Endothelial cell of umbilical vein (primary cell): Measurements from ENCODE around the gene KLHL42. TPM values are rescaled to one million over a fixed set of nuclear protein-coding genes. Genes with fewer than 3 reads are reported as not detected.

Source experiments
- BruUV-seq: library from RNA; stranded (reverse); fragments of 400-500 nt; replicated peaks from 2 replicates; lab custom pipeline; 2021; lab: Mats Ljungman, UMichigan
- CTCF ChIA-PET: fragments of 300-600, 350-600 bp; sonication (Branson Sonifier 250); formaldehyde crosslinking; loops from one replicate; lab custom pipeline; 2021; ENCODE audit warnings: antibody characterized with exemption, inconsistent platforms; lab: Charles Lee
- POLR2A ChIA-PET: fragments of 300-600, 350-600 bp; sonication (Branson Sonifier 250); formaldehyde crosslinking; loops from one replicate; lab custom pipeline; 2021; ENCODE audit warnings: antibody characterized with exemption, inconsistent platforms; lab: Charles Lee
- DNase-seq: peaks from one replicate; pipeline ENCODE4 v3.0.0-alpha.2; 2011; ENCODE audit warnings: low read depth, low spot score
- FAIRE-seq: peaks from 2 replicates; lab custom pipeline; 2011; peaks lifted over from hg19 to GRCh38; lab: Jason Lieb, UNC
- H2AFZ ChIP-seq: 2 replicates; pipeline ENCODE4 v1.6.0; 2012; ENCODE audit warnings: low read depth, low read length, control low read depth, inconsistent platforms
- H3K27ac ChIP-seq: 2 replicates; pipeline ENCODE4 v1.5.1; 2011; ENCODE audit warnings: low read depth, mild to moderate bottlenecking, control low read depth, low read length, moderate library complexity; ENCODE audit not compliant: insufficient read depth
- H3K27me3 ChIP-seq, 2 experiments: 2 replicates each; pipeline versions ENCODE4 v1.6.0 to v1.6.1; 2011; ENCODE audit warnings: low read length in 2 of 2, mixed read lengths in 1 of 2; ENCODE audit not compliant: control insufficient read depth in 2 of 2, insufficient read depth in 2 of 2
- H3K36me3 ChIP-seq, 2 experiments: 2 replicates in 1 of 2; 3 replicates in 1 of 2; pipeline ENCODE4 v1.5.1; 2011; ENCODE audit warnings: low read length in 2 of 2, mild to moderate bottlenecking in 1 of 2, moderate library complexity in 1 of 2; ENCODE audit not compliant: control insufficient read depth in 2 of 2, insufficient read depth in 2 of 2; ENCODE audit errors: extremely low read depth in 1 of 2
- H3K4me1 ChIP-seq: 3 replicates; pipeline ENCODE4 v1.5.1; 2011; ENCODE audit warnings: mild to moderate bottlenecking, low read length; ENCODE audit not compliant: control insufficient read depth, insufficient read depth; ENCODE audit errors: extremely low read depth
- H3K4me2 ChIP-seq: 2 replicates; pipeline ENCODE4 v1.6.1; 2011; ENCODE audit warnings: low read length, control low read depth, mixed read lengths; ENCODE audit not compliant: insufficient read depth
- H3K4me3 ChIP-seq, 3 experiments: fragments of 200-600 bp in 1 of 3; sonication (generic), shearing (Covaris generic) in 1 of 3; replicated peaks in 1 of 3; 2 replicates each; pipeline ENCODE4 v1.5.1; 2011 to 2016; ENCODE audit warnings: control low read depth in 3 of 3, low read length in 3 of 3, mild to moderate bottlenecking in 2 of 3, inconsistent platforms in 1 of 3, low read depth in 1 of 3, moderate library complexity in 1 of 3; ENCODE audit not compliant: insufficient read depth in 1 of 3
- H3K79me2 ChIP-seq: 2 replicates; pipeline ENCODE4 v1.6.0; 2012; ENCODE audit warnings: low read length, inconsistent platforms; ENCODE audit not compliant: control insufficient read depth, insufficient read depth
- H3K9ac ChIP-seq: replicated peaks from 2 replicates; pipeline ENCODE3; 2011; ENCODE audit warnings: low read length, control low read depth; ENCODE audit not compliant: insufficient read depth; ENCODE audit errors: extremely low read depth
- H3K9me1 ChIP-seq: replicated peaks from 3 replicates; pipeline ENCODE4 v1.6.0; 2011; ENCODE audit warnings: mild to moderate bottlenecking, low read length; ENCODE audit not compliant: control insufficient read depth, insufficient read depth; ENCODE audit errors: extremely low read depth
- H3K9me3 ChIP-seq: replicated peaks from 2 replicates; pipeline ENCODE4 v1.5.1; 2012; ENCODE audit warnings: low read length, inconsistent platforms; ENCODE audit not compliant: control insufficient read depth, insufficient read depth
- H4K20me1 ChIP-seq: replicated peaks from 2 replicates; pipeline ENCODE3; 2011; ENCODE audit warnings: mild to moderate bottlenecking, low read length; ENCODE audit not compliant: control insufficient read depth, insufficient read depth; ENCODE audit errors: extremely low read depth
- EZH2 ChIP-seq: IDR thresholded peaks from 2 replicates; pipeline ENCODE4 v1.6.1; 2012; ENCODE audit warnings: borderline replicate concordance, low read depth, mild to moderate bottlenecking, moderate library complexity, low read length, inconsistent platforms; ENCODE audit not compliant: severe bottlenecking
- FOS ChIP-seq: IDR thresholded peaks from 2 replicates; pipeline ENCODE4 v1.6.1; 2011; ENCODE audit warnings: mild to moderate bottlenecking, low read length, moderate library complexity, borderline replicate concordance; ENCODE audit not compliant: insufficient read depth
- GATA2 ChIP-seq: IDR thresholded peaks from 2 replicates; pipeline ENCODE4 v1.7.0; 2011; ENCODE audit warnings: low read depth, mild to moderate bottlenecking, moderate library complexity, mixed read lengths, low read length; ENCODE audit not compliant: insufficient read length, insufficient read depth
- JUN ChIP-seq: IDR thresholded peaks from 2 replicates; pipeline ENCODE4 v1.6.1; 2011; ENCODE audit warnings: borderline replicate concordance, low read depth; ENCODE audit not compliant: insufficient read length, insufficient read depth
- MYC ChIP-seq: IDR thresholded peaks from one replicate; pipeline ENCODE4 v1.6.1; 2011; ENCODE audit warnings: mild to moderate bottlenecking, low read depth, low read length
- POLR2A ChIP-seq: IDR thresholded peaks from 2 replicates; pipeline ENCODE4 v1.6.1; 2012; ENCODE audit warnings: low read depth, mild to moderate bottlenecking, control low read depth, low read length
- POLR2AphosphoS5 ChIP-seq: IDR thresholded peaks from 2 replicates; pipeline ENCODE4 v1.6.1; 2012; ENCODE audit warnings: low read depth, mild to moderate bottlenecking, control low read depth, low read length, moderate library complexity; ENCODE audit not compliant: insufficient read depth
- dilution Hi-C: fragments of 300-500 bp; cut with MboI; formaldehyde crosslinking; loops from one replicate; pipeline ENCODE4 v1.15.0; 2019; ENCODE audit warnings: low sequenced_read_pairs; ENCODE audit not compliant: extremely low pct_ligation_motif_present
- intact Hi-C: fragments of 100-400 bp; cut with micrococcal nuclease; formaldehyde crosslinking; loops from one replicate; pipeline ENCODE4 v1.10.0; 2022
- polyA plus RNA-seq, 4 experiments: library from polyadenylated mRNA; depleted of rRNA in 3 of 4; stranded (reverse) in 3 of 4; unstranded in 1 of 4; fragments of >200 nt; gene quantifications; 2 replicates each; pipeline versions ENCODE4 v1.2.1 to v1.2.3, GENCODE V29; 2011 to 2012; ENCODE audit warnings: missing spikeins in 1 of 4
- total RNA-seq: library from RNA; stranded (reverse); gene quantifications from 2 replicates; pipeline ENCODE4 v1.2.3, GENCODE V29; 2021
- TF ChIP-seq, protein P1 (sequence below): IDR thresholded peaks from 2 replicates; pipeline ENCODE4 v1.6.1; 2011; ENCODE audit not compliant: insufficient read depth, insufficient read length
- TF ChIP-seq, protein P2 (sequence below), 2 donors: IDR thresholded peaks; 1 replicate in 1 of 2; 2 replicates in 1 of 2; pipeline ENCODE4 v1.5.1; 2011; ENCODE audit warnings: low read length in 2 of 2, mild to moderate bottlenecking in 2 of 2, moderate library complexity in 2 of 2, control low read depth in 1 of 2, inconsistent platforms in 1 of 2, low read depth in 1 of 2; ENCODE audit not compliant: insufficient read depth in 1 of 2; ENCODE audit errors: extremely low read depth in 1 of 2

KLHL42 gene
- total and polyA plus RNA-seq, 2 donors (not counting 3 experiments of a cell fraction or from before 2014, with no cell fraction given), result 20.1 to 36.2 TPM

GRCh38 chr12:27780612-27781408 is 777 bp downstream of the KLHL42 start:
- H3K9me1 ChIP-seq, result no peaks in the 10 kb centered on the region
- H3K4me2 ChIP-seq, result peak overlapping the region; percentile 60
- DNase-seq (peak; percentile 61), FAIRE-seq (peak; percentile 73)
- H3K27ac ChIP-seq, result peak overlapping the region; percentile 64
- TF ChIP-seq POLR2A (no peak), MYC (no peak), EZH2 (no peak), POLR2AphosphoS5 (no peak), GATA2 (no peak), JUN (no peak), FOS (no peak)
- TF ChIP-seq, protein P1, sequence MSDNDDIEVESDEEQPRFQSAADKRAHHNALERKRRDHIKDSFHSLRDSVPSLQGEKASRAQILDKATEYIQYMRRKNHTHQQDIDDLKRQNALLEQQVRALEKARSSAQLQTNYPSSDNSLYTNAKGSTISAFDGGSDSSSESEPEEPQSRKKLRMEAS, result no peak
- TF ChIP-seq, protein P2, sequence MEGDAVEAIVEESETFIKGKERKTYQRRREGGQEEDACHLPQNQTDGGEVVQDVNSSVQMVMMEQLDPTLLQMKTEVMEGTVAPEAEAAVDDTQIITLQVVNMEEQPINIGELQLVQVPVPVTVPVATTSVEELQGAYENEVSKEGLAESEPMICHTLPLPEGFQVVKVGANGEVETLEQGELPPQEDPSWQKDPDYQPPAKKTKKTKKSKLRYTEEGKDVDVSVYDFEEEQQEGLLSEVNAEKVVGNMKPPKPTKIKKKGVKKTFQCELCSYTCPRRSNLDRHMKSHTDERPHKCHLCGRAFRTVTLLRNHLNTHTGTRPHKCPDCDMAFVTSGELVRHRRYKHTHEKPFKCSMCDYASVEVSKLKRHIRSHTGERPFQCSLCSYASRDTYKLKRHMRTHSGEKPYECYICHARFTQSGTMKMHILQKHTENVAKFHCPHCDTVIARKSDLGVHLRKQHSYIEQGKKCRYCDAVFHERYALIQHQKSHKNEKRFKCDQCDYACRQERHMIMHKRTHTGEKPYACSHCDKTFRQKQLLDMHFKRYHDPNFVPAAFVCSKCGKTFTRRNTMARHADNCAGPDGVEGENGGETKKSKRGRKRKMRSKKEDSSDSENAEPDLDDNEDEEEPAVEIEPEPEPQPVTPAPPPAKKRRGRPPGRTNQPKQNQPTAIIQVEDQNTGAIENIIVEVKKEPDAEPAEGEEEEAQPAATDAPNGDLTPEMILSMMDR (IDR thresholded peaks at IDR 0.05; ENCODE audit: extremely low read depth in 1 of 2, insufficient read depth in 1 of 2, low read depth in 1 of 2, low read length in 2 of 2), result no peak
- intact Hi-C loops, result loop anchor here (1.0 kb wide), 1 partner anchor 41 kb away; no protein-coding TSS in a partner anchor
- dilution Hi-C loops, result no loop called here
- H3K4me1 ChIP-seq, result peaks cover 29% of the 10 kb centered on the region
- no peaks in the 10 kb centered on the region for H3K9me3 ChIP-seq
- H3K79me2 ChIP-seq, result peaks cover 40% of the 10 kb centered on the region
- peak overlapping the region; percentile 9 for H2AFZ ChIP-seq
- H3K9ac ChIP-seq, result peak overlapping the region; percentile 78
- CTCF ChIA-PET, result interaction anchor here (0.9 to 2.4 kb wide), 8 partner anchors 13 to 391 kb away, joined by 3 to 20 read pairs (median 6); no protein-coding TSS in a partner anchor
- BruUV-seq, result TSS peak; percentile 48
- H3K36me3 ChIP-seq, result no peaks in the 10 kb centered on the region
- POLR2A ChIA-PET, result no interaction called here
- no peaks in the 10 kb centered on the region for H4K20me1 ChIP-seq
- no peaks in the 10 kb centered on the region for H3K27me3 ChIP-seq
- H3K4me3 ChIP-seq, result peak overlapping the region; percentile 18 to 48 (median 43)
